NCI-H187 treated with DMSO at 0.1 percent for 48 hours (cell line): ENCODE data around the gene GNAI1.

Source experiments
- DNase-seq: peaks from one replicate; lab custom pipeline; 2025; lab: John Stamatoyannopoulos, UW

GNAI1 gene

GRCh38 chr7:80253653-80254052 is 119.0 kb downstream of the GNAI1 start:
- no peak for DNase-seq

GRCh38 chr7:80255656-80256055 is 121.0 kb downstream of the GNAI1 start:
- DNase-seq = no peak

GRCh38 chr7:80257756-80258155 is 123.1 kb downstream of the GNAI1 start:
- no peak for DNase-seq

- no peak for DNase-seq
These were observed 126.0 kb downstream of the GNAI1 start for GRCh38 chr7:80260606-80261005.

GRCh38 chr7:80263333-80263732 is 128.7 kb downstream of the GNAI1 start:
- no peak for DNase-seq

GRCh38 chr7:80263821-80264220 is 129.2 kb downstream of the GNAI1 start:
- DNase-seq = no peak

GRCh38 chr7:80264769-80265495 is 130.3 kb downstream of the GNAI1 start:
- no peak for DNase-seq

- no peak for DNase-seq
These were observed 138.1 kb downstream of the GNAI1 start for GRCh38 chr7:80272560-80273239.

- DNase-seq = no peak
These were observed 138.7 kb downstream of the GNAI1 start for GRCh38 chr7:80273327-80273726.

GRCh38 chr7:80275192-80275605 is 140.6 kb downstream of the GNAI1 start:
- DNase-seq = no peak
